HG02759 (cell line): ENCODE measurements around the gene BRD3OS.
"Not testable (repeated sequence)": the region's sequence is repeated elsewhere in the genome, so short reads cannot be mapped to it uniquely, and the experiment has no call there.

Source experiments
- ATAC-seq: cut with Tn5 transposase; IDR thresholded peaks from one replicate; pipeline ENCODE4 v1.9.1; 2021; ENCODE audit warnings: mild to moderate bottlenecking, moderate library complexity; ENCODE audit not compliant: unreplicated experiment

BRD3OS gene

DNA sequence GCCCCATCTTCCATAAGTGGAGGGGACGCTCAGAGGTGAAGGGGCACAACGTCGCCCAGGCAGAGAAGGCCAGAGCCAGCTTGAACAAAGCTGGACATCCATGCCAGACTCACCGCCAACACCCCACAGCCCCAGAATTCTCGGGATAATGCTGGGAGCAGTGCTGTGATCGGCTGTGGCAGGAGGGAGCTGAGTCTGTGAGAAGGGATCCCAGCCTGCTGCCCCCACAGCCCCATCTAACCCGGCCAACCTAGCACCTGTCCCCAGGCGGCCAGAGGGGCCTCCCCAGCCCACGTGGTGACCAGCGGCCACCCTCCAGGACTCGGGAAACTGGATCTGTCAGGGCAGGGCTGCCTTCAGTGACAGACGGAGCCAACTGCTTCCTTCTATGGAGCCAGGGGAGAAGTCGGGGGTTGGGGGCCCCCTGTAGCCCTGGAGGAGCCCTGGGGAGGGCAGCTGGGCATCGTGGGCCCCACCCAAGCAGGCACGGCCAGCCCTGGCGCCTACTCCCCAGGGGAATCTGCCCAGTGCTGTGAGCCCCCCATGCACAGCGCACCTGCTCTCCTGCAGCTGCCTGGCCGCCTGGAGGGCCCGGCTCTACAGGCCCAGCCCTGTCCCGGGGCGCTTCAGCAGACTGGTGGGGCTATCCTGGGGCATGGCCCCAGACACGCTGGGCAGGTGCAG, 36.5 kb downstream of the BRD3OS start:
- no peak for ATAC-seq

DNA sequence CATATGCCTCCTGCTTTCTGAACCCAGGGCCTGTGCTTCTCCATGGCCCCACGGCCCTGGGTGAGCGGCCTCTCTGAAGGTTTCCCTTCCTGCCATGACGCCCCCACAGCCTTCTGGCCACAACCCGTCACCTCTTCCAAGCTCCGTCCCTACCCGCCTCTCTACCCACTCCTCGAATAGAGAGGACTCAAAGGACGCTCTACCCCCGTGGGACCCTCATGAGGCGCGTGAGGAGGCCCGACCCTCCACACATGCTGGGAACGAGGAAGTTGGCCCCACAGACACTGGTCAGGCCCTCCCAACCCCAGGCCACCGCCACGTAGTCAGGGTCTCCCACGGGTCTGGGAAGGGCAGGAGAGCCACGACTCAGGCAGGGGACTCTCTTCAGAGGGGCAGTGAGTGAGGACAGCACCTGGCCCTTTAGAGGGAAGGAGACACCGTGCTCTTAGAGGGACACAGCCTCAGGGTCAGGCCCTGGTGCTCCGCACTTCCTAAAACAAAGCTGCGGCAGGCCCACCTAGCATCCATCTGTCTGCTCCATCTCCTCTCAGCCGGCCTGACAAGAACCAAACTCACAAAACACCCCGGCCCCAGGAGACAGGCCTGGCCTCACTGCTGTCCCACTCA, 37.3 kb downstream of the BRD3OS start:
- no peak for ATAC-seq

DNA sequence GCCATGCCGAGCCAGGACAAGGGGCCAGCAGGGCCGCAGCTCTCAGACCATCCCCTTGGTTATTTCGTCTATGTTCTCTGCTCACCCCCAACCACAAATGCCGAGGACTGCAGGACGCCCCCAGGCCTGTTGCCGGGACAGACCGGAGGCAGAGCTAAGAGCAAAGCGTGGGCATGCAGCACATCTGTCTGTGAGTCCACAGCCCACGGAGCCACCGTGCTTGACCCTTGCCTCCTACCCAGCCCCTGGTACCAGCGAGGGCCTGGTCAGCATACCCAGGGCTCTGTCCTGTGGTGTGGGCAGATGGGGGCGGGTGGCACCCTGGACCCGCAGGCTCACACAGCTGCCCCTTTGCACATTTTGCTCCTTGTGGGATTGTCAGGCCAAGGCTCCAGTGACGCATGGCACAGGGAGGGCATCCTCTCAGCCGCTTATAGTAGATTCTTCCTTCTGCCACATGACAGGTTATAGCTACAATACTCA, 37.8 kb downstream of the BRD3OS start:
- no peak for ATAC-seq

GRCh38 chr9:134063571-134064450, 38.5 kb downstream of the BRD3OS start:
- no peak for ATAC-seq

DNA sequence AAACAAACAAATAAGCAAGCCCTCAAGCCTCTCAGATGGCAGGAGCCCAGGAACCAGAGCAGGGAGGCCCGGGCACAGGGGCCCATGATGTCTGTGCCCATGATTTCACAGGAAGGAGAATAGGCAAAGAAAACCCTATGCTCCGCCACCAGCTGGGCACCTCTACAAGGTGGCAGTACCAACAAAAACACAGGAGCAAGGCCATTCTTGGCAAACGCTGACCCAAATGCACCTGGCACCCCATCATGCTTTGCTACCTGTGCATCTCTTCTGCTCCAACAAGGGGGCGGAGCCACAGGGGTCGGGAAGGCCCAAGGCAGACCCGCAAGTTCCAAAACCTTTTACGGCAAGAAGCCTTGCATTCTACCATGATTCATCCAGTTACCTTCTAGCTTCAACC, 39.4 kb downstream of the BRD3OS start:
- ATAC-seq = no peak

DNA sequence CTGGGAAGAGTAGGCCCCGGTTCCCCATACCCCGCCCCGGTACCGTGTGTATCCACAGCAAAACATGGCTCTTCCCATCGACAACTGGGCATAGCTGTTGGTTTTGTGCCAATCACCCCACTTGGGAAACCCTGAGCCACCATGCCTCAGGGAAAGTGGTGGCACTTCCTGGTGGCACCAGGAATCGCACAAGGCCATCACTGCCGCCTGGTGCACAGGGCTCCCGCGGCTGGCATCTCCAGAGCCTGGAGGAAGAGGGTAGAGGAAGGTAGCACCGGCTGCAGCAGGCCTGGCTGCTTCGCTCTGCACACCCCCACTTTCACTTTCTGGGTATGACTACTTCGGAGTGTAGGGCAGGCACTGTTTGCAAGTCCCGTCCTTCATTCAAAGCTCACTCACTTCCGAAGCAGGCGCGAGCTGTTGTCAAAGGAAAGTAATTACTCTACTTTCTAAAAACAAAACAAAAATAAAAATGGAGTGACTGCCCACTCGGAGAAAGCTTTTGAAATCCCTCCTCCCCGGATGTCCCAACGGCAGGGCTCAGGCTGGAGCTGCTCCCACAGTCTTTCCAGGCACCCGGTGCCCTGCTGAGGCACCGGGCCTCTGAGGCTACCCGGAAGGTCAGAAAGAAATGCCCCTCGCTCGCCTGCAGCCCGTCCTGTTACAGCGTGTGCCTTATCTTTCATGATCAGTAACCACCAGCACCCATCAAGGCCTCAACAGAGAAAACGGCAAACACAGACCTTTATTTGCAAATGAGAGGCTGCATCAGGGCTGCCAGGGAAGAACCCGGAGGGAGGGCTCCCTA, 40.5 kb downstream of the BRD3OS start:
- ATAC-seq = no peak

DNA sequence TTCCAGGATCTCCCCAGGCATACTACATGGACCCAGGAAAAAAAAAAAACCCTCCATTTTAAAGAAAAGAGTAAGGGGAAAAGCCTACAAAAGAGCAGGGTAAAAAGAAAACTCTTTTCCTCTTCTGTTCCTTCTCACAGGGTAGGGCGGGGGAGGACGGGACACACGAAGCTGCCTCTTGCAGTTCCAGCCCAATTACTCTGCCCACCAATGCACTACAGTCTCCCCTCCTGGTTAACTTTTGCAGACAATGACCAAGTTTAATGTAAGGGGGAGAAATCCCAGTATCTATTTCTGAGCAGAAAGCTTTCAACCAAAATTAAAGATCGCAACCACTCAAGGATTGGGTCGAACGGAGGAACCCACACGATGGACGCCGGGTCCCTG, 41.2 kb downstream of the BRD3OS start:
- no peak for ATAC-seq

GRCh38 chr9:134066913-134067851, 41.9 kb downstream of the BRD3OS start:
- peak; percentile 36 for ATAC-seq

- ATAC-seq = peak; percentile 81
These were observed 42.8 kb downstream of the BRD3OS start, which contains the start of gene BRD3 for GRCh38 chr9:134067904-134068743. Gene BRD3, minus strand, starts transcription at chr9:134068026. Its CDS starts 14,549 bp downstream, at chr9:134053477.

DNA sequence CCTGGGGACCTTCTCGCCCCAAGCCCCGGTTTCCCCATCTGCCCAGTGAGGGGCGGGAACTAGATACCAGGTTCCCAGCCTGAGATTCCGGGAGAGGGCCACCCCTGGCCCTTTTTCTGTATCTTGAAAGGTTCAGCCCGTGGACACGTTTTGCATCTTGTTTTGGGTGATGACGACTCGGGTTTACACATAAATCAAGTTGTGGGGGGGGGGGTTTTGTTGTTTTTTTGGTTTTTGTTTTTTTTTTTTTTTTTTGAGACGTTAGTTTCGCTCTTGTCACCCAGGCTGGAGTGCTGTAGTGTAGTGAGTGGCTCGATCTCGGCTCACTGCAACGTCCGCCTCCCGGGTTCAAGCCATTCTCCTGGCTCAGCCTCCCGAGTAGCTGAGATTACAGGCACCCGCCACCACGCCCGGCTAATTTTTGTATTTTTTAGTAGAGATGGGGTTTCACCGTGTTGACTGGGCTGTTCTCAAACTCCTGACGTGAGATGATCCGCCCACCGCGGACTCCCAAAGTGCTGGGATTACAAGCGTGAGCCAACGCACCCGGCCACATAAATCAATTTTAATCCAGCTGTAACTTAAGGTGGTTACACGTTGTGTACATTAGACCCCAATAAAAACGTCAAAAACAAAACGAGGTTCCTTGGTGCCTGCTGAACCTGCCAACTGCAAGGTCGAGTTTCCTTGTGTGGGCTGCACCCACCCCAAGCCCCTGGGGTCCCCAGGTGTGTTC, 43.6 kb downstream of the BRD3OS start:
- no peak for ATAC-seq

- no peak for ATAC-seq
These were observed 44.5 kb downstream of the BRD3OS start for GRCh38 chr9:134069480-134070399.

DNA sequence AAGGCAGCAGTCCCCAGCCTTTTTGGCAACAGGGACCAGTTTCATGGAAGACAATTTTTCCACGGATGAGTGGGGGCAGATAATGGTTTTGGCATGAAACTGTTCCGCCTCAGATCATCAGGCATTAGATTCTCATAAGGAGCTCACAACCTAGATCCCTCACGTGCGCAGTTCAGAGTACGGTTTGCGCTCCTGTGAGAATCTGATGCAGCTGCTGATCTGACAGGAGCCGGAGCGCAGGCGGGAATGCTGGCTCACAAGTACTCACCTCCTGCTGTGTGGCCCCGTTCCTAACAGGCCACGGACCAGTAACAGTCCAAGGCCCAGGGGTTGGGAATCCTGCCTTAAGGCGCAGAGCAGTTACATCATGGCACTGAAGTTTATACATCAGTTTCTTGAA, 45.9 kb downstream of the BRD3OS start:
- no peak for ATAC-seq

- ATAC-seq = not testable (repeated sequence)
These were observed 47.4 kb downstream of the BRD3OS start for GRCh38 chr9:134072683-134073082.

DNA sequence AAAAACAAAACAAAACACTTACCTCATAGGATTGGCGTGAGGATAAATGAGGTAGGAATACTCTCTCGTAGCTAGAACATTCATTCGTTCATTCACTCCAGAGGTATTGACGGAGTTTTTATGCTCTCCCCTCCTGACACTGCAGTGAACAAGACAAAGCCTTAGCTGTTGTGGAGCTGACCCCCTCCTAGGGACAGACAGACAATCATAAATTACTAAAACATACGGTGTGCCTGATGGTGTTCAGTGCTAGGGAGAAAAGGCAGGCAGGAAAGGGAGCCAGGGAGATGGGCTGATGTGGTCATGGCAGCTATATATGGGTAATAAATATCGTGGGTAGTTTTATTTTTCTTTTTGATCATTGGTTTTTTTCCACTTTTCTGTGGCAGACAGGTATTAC, 48.2 kb downstream of the BRD3OS start:
- no peak for ATAC-seq

DNA sequence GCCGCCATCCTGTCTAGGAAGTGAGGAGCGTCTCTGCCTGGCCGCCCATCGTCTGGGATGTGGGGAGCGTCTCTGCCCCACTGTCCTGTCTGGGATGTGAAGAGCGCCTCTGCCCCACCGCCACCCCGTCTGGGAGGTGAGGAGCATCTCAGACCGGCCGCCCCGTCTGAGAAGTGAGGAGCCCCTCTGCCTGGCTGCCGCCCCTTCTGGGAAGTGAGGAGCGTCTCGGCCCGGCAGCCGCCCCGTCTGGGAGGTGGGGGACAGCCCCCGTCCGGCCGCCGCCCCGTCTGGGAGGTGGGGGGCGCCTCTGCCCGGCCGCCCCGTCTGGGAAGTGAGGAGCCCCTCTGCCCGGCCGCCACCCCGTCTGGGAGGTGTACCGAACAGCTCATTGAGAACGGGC, 50.4 kb downstream of the BRD3OS start:
- not testable (repeated sequence) for ATAC-seq

- ATAC-seq = no peak
These were observed 51.4 kb downstream of the BRD3OS start for GRCh38 chr9:134076644-134077043.
